Activated CD4-positive, alpha-beta T cell treated with anti-CD3 and anti-CD28 coated beads, Interleukin-2, amount 50 U/mL, for 16 hours (primary cell): ENCODE results near the gene SHMT1.

Experiments
- DNase-seq: peaks from one replicate; pipeline ENCODE4 v3.0.0-alpha.2; 2020

The SHMT1 gene

GRCh38 chr17:18280766-18281371 is 82.5 kb downstream of the SHMT1 start:
- no peak for DNase-seq

GRCh38 chr17:18280249-18280648 is 83.1 kb downstream of the SHMT1 start:
- DNase-seq, result no peak

- DNase-seq, result no peak
These were observed 84.5 kb downstream of the SHMT1 start for GRCh38 chr17:18278867-18279266.
